Stimulated activated CD4-positive, alpha-beta T cell treated with anti-CD3 and anti-CD28 coated beads, Interleukin-2, amount 100 ng/mL, for 48 hours (primary cell): ENCODE results near the gene AGBL4.
"Not testable (repeated sequence)": the region's sequence is repeated elsewhere in the genome, so short reads cannot be mapped to it uniquely, and the experiment has no call there.

Experiments used
- DNase-seq, 2 donors: peaks; one replicate each; pipeline ENCODE4 v3.0.0-alpha.2; 2020

Gene AGBL4

DNA sequence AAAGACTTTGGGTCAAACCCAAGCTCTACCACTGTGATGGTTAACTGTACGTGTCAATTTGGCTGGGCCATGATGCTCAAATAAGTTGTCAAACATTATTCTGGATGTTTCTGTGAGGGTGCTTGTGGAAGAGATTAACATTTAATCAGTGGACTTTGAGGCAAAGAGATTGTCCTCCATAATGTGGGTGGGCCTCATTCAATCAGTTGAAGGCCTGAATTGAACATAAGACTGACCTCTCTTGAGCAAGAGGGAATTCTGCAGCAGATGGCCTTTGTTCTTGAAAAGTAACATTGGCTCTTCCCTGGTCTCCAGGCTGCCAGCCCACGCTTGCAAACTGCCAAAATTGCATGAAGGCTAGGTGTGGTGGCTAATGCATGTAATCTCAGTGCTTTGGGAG lies 1457.3 kb downstream of the AGBL4 start:
- DNase-seq = no peak

- no peak for DNase-seq
Observed at GRCh38 chr1:48563021-48563420, 1460.7 kb downstream of the AGBL4 start.

GRCh38 chr1:48561444-48561843 lies 1462.3 kb downstream of the AGBL4 start:
- DNase-seq = no peak

DNA sequence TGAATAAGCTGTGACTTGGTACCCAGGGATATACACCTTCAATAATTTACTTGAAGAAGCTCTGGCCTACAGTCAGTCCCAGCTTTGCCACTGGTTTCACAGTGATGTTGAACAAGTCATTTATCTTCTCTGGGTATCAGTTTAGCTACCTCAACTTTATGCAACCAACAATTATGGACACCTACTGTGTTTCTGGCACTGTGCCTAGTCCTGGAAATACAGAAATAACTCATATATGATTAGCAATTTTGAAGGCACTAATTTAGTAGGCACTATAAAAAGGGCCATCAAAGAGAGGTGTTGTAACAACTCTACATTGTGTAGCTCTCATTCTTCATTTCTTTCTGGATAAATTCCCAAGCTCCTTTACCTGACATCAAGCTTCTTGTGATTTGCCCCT lies 1463.2 kb downstream of the AGBL4 start:
- no peak for DNase-seq

GRCh38 chr1:48560116-48560515 lies 1463.6 kb downstream of the AGBL4 start:
- DNase-seq = no peak

- no peak for DNase-seq
Observed at GRCh38 chr1:48558366-48558765, 1465.4 kb downstream of the AGBL4 start.

- no peak for DNase-seq
Observed at GRCh38 chr1:48556186-48556850, 1467.4 kb downstream of the AGBL4 start.

DNA sequence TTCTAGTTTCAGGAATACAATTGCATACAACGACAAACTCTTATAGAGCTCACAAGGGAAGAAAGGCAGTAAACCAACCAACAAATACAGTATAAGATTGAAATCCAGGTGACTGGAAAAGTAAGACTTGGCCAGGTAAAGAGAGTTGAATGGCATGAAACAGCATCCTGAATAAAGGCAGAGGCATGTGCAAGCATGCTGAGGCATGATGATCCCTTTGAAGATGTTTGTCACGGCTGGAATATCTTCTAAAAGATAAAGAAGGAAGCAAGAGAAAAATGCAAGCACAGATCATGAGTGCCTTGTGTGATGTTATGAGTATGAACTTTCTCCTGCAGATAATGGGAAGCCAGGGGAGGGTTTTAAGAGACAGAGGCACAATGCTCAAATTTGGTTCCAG lies 1468.5 kb downstream of the AGBL4 start:
- no peak for DNase-seq

GRCh38 chr1:48552903-48553606 lies 1470.7 kb downstream of the AGBL4 start:
- no peak for DNase-seq

- no peak for DNase-seq
Observed at GRCh38 chr1:48552420-48552819, 1471.3 kb downstream of the AGBL4 start.

DNA sequence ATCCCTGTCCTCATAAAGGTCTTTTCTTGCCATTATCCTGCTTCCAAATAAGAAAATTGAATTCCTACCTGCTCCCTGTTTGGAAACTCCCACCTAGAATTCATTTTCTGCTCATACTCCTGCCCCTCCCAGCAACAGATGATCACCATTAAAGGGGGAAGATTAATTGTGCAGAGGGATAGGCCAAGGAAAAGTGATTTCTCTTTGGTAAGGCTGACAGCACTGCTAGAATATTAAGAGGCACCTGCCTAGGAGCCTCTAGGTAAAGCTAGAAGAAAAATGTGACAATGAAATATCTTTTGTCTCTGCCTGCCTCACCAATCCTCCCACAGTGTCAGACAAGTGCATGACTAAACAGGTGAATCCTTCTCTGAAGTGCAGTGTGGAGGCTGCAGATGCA lies 1474.8 kb downstream of the AGBL4 start:
- no peak for DNase-seq

DNA sequence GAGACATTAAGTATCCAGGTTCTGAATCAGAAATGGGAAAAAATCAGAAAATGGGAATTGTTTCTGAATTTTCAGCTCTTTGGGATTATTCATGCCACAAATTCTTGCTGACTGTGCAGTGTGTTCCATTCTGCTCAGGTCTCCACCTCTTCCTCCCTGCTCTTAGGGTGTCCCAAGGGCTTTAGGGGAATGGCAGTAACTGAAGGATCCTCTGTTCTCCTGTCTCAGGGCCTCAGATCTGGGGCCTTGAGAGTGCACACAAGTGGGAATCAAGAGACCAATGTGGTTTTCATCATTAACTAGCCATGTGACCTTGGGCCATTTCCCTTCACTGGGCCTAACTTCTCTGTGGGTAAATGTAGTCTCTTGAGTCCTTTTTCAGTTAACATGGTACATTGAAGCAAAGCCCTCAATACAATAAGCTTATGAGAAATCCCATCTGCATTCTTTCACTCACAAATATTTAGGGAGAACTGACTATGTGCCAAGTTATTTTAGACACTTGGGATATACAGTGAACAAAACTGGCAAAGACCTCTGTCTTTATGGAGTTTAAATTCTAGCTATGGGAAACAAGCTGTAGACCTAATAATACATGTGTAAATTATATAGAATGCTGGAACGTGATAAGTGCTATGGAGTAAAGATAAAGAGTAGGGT lies 1476.1 kb downstream of the AGBL4 start:
- no peak for DNase-seq

DNA sequence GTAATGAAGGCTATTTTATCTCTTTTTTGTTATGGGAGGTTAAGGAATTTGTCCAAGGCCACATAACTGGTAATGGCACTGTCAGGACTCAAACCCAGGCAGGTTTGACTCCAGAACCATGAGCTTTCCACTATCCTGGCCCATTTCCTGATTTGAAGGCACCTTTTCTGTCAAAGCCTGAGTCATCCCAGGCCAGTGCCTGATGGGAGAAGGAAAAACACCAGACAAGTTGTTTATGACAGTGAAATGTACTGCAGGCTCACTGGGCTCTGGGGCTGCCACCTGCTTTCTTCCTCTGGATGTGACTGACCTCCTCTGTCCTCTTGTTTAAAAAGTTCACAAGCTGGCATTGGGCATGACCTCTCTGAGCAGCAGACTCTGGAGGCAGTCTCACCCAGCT lies 1479.9 kb downstream of the AGBL4 start:
- no peak for DNase-seq

- no peak for DNase-seq
Observed at GRCh38 chr1:48540587-48540986, 1483.2 kb downstream of the AGBL4 start.

DNA sequence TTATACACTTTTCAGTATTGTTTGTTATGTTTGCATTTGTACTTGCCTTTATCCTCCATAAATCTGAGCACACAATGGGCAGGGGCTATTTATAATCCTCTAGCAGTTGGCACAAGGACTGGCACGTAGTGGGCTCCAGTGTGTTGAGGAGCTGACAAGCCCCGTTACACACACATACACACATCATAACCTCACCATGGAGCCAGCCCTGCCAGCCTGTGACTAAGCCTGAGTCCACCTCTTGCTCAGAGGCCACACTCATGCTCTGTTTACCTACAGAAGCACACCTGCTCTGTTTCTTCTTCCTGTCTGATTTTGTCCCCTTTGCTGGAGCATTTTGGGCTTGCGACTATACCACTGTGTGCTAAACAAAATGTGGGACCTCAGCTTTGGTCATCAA lies 1487.3 kb downstream of the AGBL4 start:
- DNase-seq = no peak

DNA sequence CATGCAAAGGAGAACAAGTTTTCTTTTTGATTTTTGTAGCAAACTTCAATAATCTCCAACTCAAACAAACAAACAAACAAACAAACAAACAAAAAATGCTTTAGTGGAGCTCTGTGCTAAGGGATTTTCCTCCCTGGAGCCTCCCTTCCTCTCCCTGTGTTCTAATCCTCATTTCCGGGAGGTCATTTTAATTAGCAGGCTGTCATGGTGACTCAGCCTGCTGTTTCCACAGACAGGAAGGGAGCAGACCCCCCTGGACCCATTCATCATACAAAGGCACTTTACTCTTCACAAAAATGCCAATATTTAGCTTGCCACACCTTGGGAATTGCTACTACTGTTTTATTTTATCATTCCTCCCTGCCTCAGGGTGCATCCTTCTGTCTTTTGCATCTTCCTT lies 1490.8 kb downstream of the AGBL4 start:
- DNase-seq = no peak

- peak; percentile 36 to 43 for DNase-seq
Observed at GRCh38 chr1:48530727-48531351, 1492.9 kb downstream of the AGBL4 start.

DNA sequence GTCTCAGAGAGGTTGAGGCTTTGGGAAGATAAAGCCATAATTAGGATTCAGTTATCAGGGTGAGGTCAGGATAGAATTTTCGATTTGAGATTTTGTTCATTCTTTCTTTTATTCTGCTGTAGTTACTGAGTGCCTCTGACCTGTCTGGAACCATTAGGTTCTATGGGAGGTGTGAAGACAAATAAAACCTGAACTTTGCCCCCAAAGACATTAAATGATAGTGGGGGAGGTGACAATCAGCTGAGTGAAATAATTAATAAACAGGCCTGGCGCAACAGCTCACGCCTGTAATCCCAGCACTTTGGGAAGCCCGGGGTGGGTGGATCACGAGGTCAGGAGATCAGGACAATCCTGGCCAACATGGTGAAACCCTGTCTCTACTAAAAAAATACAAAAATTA lies 1496.7 kb downstream of the AGBL4 start:
- DNase-seq = no peak

- no peak for DNase-seq
Observed at GRCh38 chr1:48526008-48526710, 1497.6 kb downstream of the AGBL4 start.

DNA sequence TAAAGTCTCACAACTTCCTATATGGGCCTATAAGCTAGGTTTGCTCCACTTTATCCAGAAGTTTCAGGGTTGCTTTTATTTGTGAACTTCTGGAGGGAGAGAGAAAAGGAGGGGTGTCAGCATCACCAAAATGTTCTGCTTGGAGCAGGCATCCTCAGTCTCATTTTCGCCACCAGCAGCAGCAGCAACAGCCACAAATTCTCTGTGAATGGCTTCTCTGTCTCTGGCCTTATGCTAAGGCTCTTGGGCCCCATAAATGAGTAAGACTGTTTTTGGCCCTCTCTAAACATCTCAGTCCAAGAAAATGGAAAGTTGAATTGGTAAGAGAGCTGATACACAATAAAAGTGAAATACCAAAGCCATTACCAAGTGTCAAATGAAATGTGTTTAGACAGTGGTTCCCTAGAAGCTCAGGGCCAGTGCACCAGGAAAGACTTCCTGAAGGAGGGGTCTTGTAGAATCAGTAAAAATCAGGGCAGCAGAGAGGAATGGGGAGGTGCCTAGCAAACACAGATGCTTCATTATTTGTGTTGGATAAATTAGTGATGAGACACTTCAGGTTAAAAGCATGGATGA lies 1498.8 kb downstream of the AGBL4 start:
- DNase-seq = no peak

DNA sequence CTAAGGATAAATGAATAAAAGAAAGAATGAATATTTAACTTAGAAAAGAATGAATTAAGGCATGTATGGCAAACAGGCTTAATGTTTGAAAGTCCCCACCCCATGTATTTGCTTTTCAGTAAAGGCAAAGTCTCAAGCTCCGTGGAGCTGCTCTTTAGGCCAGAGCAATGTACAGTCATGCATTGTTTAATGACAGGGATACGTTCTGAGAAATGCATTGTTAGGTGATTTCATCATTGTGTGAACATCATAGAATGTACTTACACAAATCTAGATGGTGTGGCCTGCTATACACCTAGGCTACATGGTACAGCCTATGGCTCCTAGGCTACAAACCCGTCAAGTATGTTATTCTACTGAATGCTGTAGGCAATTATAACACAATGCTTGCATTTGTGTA lies 1500.2 kb downstream of the AGBL4 start:
- no peak for DNase-seq

DNA sequence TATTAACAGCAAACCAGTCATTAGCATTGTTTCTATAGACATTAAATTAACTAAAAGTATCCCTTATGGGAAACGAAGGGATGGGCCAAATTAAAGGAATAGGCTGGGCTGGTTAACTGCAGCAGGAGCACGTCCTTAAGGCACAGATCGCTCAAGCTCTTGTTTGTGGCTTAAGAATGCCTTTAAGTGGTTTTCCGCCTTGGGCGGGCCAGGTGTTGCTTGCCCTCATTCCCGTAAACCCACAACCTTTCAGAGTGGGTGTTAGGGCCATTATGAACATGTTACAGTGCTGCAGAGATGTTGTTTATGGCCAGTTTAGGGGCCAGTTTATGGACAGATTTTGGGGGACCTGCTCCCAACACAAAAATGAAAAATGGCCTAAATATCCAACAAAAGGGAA lies 1503.9 kb downstream of the AGBL4 start:
- not testable (repeated sequence) for DNase-seq

DNA sequence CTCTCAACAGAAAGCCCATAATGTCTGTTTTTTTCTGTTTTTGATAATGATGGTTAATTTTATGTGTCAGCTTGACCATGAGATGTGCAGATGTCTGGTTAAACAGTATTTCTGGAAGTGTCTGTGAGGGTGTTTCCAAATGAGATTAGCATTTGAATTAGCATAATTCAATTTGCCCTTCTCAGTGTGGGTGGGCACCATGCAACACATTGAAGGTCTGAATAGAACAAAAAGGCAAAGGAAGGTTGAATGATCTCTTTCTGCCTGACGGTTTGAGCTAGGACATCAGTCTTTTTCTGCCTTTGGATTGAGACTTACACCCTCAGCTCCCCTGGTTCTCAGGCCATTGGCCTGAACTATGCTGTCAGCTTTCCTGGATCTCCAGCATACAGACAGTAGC lies 1516.9 kb downstream of the AGBL4 start:
- no peak for DNase-seq
